Measurements from ENCODE around the gene NCBP3. TPM values are rescaled to one million over a fixed set of nuclear protein-coding genes. Genes with fewer than 3 reads are reported as not detected.

The NCBP3 gene
- total and polyA plus RNA-seq, 2 donors (not counting 3 experiments of a cell fraction or from before 2014, with no cell fraction given): 18.2 to 51.1 TPM

GRCh38 chr17:3801792-3802191, 44.3 kb downstream of the NCBP3 start:
- intact Hi-C loops (cut with micrococcal nuclease) (no loop called here), dilution Hi-C loops (cut with MboI; ENCODE audit: extremely low pct_ligation_motif_present, low sequenced_read_pairs) (no loop called here)
- Histone ChIP-seq H3K9me1 (replicated peaks; ENCODE audit: control insufficient read depth, extremely low read depth, insufficient read depth, low read length) (no peaks in the 10 kb centered on the region), H2AFZ (ENCODE audit: low read depth, low read length) (no peak overlapping the region), H3K27me3 (ENCODE audit: control insufficient read depth in 2 of 2, insufficient read depth in 2 of 2, low read length in 2 of 2) (no peaks in the 10 kb centered on the region), H3K27ac (ENCODE audit: insufficient read depth, low read depth, low read length) (no peak overlapping the region), H3K36me3 (ENCODE audit: control insufficient read depth in 2 of 2, extremely low read depth in 1 of 2, insufficient read depth in 2 of 2, low read length in 2 of 2) (no peaks in the 10 kb centered on the region), H3K4me3 (replicated peaks in 1 of 3; ENCODE audit: insufficient read depth in 1 of 3, low read depth in 1 of 3, low read length in 3 of 3) (no peak overlapping the region), H4K20me1 (replicated peaks; ENCODE audit: control insufficient read depth, extremely low read depth, insufficient read depth, low read length) (no peaks in the 10 kb centered on the region), H3K4me2 (ENCODE audit: insufficient read depth, low read length) (no peak overlapping the region), H3K9me3 (replicated peaks; ENCODE audit: control insufficient read depth, insufficient read depth, low read length) (no peaks in the 10 kb centered on the region), H3K9ac (replicated peaks; ENCODE audit: extremely low read depth, insufficient read depth, low read length) (no peak overlapping the region), H3K4me1 (ENCODE audit: control insufficient read depth, extremely low read depth, insufficient read depth, low read length) (no peaks in the 10 kb centered on the region), H3K79me2 (ENCODE audit: control insufficient read depth, insufficient read depth, low read length) (no peaks in the 10 kb centered on the region)
- DNase-seq (ENCODE audit: low read depth, low spot score): no peak
- POLR2A ChIA-PET: no interaction called here
- FAIRE-seq: no peak
- TF ChIP-seq POLR2A (IDR thresholded peaks at IDR 0.05; ENCODE audit: low read depth, low read length): no peak
- TF ChIP-seq MAX (IDR thresholded peaks at IDR 0.05; ENCODE audit: insufficient read depth, insufficient read length): no peak
- no peak for TF ChIP-seq EZH2 (IDR thresholded peaks at IDR 0.05; ENCODE audit: borderline replicate concordance, low read depth, low read length, severe bottlenecking)
- TF ChIP-seq POLR2AphosphoS5 (IDR thresholded peaks at IDR 0.05; ENCODE audit: insufficient read depth, low read depth, low read length): no peak
- CTCF ChIA-PET: interaction anchor here (1.2 to 1.8 kb wide), 2 partner anchors 42 to 64 kb away, joined by 3 to 5 read pairs; no protein-coding TSS in a partner anchor
- BruUV-seq (replicated peaks): no TSS peak

- intact Hi-C loops (cut with micrococcal nuclease): no loop called here
- Histone ChIP-seq H3K4me1 (ENCODE audit: control insufficient read depth, extremely low read depth, insufficient read depth, low read length) (no peaks in the 10 kb centered on the region), H3K9ac (replicated peaks; ENCODE audit: extremely low read depth, insufficient read depth, low read length) (no peak overlapping the region), H3K27me3 (ENCODE audit: control insufficient read depth in 2 of 2, insufficient read depth in 2 of 2, low read length in 2 of 2) (no peaks in the 10 kb centered on the region), H4K20me1 (replicated peaks; ENCODE audit: control insufficient read depth, extremely low read depth, insufficient read depth, low read length) (no peaks in the 10 kb centered on the region), H3K9me1 (replicated peaks; ENCODE audit: control insufficient read depth, extremely low read depth, insufficient read depth, low read length) (no peaks in the 10 kb centered on the region), H3K79me2 (ENCODE audit: control insufficient read depth, insufficient read depth, low read length) (no peaks in the 10 kb centered on the region), H3K27ac (ENCODE audit: insufficient read depth, low read depth, low read length) (no peak overlapping the region), H3K9me3 (replicated peaks; ENCODE audit: control insufficient read depth, insufficient read depth, low read length) (no peaks in the 10 kb centered on the region), H3K4me2 (ENCODE audit: insufficient read depth, low read length) (no peak overlapping the region), H3K36me3 (ENCODE audit: control insufficient read depth in 2 of 2, extremely low read depth in 1 of 2, insufficient read depth in 2 of 2, low read length in 2 of 2) (no peaks in the 10 kb centered on the region), H2AFZ (ENCODE audit: low read depth, low read length) (no peak overlapping the region), H3K4me3 (replicated peaks in 1 of 3; ENCODE audit: insufficient read depth in 1 of 3, low read depth in 1 of 3, low read length in 3 of 3) (no peak overlapping the region)
- FAIRE-seq (no peak), DNase-seq (ENCODE audit: low read depth, low spot score) (no peak)
- no TSS peak for BruUV-seq (replicated peaks)
- dilution Hi-C loops (cut with MboI; ENCODE audit: extremely low pct_ligation_motif_present, low sequenced_read_pairs): no loop called here
- ChIA-PET POLR2A (no interaction called here), CTCF (interaction anchor here (1.2 to 1.8 kb wide), 2 partner anchors 43 to 64 kb away, joined by 3 to 5 read pairs; no protein-coding TSS in a partner anchor)
- no peak for TF ChIP-seq FOS (IDR thresholded peaks at IDR 0.05; ENCODE audit: borderline replicate concordance, insufficient read depth, low read length)
- no peak for TF ChIP-seq EZH2 (IDR thresholded peaks at IDR 0.05; ENCODE audit: borderline replicate concordance, low read depth, low read length, severe bottlenecking)
- TF ChIP-seq POLR2AphosphoS5 (IDR thresholded peaks at IDR 0.05; ENCODE audit: insufficient read depth, low read depth, low read length): no peak
- no peak for TF ChIP-seq MYC (IDR thresholded peaks at IDR 0.05; ENCODE audit: low read depth, low read length)
- TF ChIP-seq JUN (IDR thresholded peaks at IDR 0.05; ENCODE audit: borderline replicate concordance, insufficient read depth, insufficient read length, low read depth): no peak
- no peak for TF ChIP-seq MAX (IDR thresholded peaks at IDR 0.05; ENCODE audit: insufficient read depth, insufficient read length)
- no peak for TF ChIP-seq GATA2 (IDR thresholded peaks at IDR 0.05; ENCODE audit: insufficient read depth, insufficient read length, low read depth, low read length)
- TF ChIP-seq POLR2A (IDR thresholded peaks at IDR 0.05; ENCODE audit: low read depth, low read length): no peak
- TF ChIP-seq CTCF (IDR thresholded peaks at IDR 0.05; ENCODE audit: extremely low read depth in 1 of 2, insufficient read depth in 1 of 2, low read depth in 1 of 2, low read length in 2 of 2): no peak
Observed at GRCh38 chr17:3801347-3801746, 44.7 kb downstream of the NCBP3 start.

Measured in endothelial cell of umbilical vein (primary cell).